ENCODE measurements around the gene MFAP3L.
"Not testable (repeated sequence)": the region's sequence is repeated elsewhere in the genome, so short reads cannot be mapped to it uniquely, and the experiment has no call there.

The MFAP3L gene

GRCh38 chr4:169948271-169948670 is 77.9 kb downstream of the MFAP3L start:
- H3K36me3 ChIP-seq (ENCODE audit: control insufficient read depth, insufficient read depth, low read length) = no peaks in the 10 kb centered on the region
- no peaks in the 10 kb centered on the region for H3K27me3 ChIP-seq (ENCODE audit: control insufficient read depth, insufficient read depth, low read length)
- H3K9me3 ChIP-seq (ENCODE audit: control insufficient read depth, low read length) = no peaks in the 10 kb centered on the region
- peaks cover 10% of the 10 kb centered on the region for H3K4me1 ChIP-seq (ENCODE audit: control insufficient read depth, insufficient read depth, low read length)
- H3K4me3 ChIP-seq (ENCODE audit: low read length) = no peak overlapping the region
- no peak overlapping the region for H3K9ac ChIP-seq (ENCODE audit: low read length)

DNA sequence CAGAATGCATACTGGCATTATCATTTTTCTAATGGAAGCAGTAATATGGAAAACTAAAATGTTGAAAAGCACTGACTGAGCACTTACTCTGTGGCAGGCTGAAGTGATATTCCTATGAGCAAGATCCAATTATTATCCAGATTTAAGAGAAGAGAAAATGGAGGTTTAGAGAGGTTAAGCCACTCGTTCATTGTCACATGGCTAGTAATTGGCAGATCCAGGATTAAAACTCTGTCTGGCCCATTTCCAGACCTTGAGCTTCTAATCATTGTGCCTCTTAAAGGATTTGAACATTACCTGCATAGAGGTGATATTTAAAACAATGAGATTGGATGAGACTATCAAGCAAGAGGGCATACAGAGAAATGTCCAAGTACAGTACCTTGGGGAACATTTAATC is 80.6 kb downstream of the MFAP3L start:
- Histone ChIP-seq H3K9me3 (ENCODE audit: control insufficient read depth, low read length) (no peaks in the 10 kb centered on the region), H3K36me3 (ENCODE audit: control insufficient read depth, insufficient read depth, low read length) (no peaks in the 10 kb centered on the region), H3K4me1 (ENCODE audit: control insufficient read depth, insufficient read depth, low read length) (peaks cover 10% of the 10 kb centered on the region), H3K4me3 (ENCODE audit: low read length) (no peak overlapping the region), H3K9ac (ENCODE audit: low read length) (no peak overlapping the region), H3K27me3 (ENCODE audit: control insufficient read depth, insufficient read depth, low read length) (no peaks in the 10 kb centered on the region)

GRCh38 chr4:169943601-169944000 is 82.6 kb downstream of the MFAP3L start:
- not testable (repeated sequence) for H3K4me3 ChIP-seq (ENCODE audit: low read length); H3K9ac ChIP-seq (ENCODE audit: low read length); H3K27me3 ChIP-seq (ENCODE audit: control insufficient read depth, insufficient read depth, low read length); H3K9me3 ChIP-seq (ENCODE audit: control insufficient read depth, low read length); H3K36me3 ChIP-seq (ENCODE audit: control insufficient read depth, insufficient read depth, low read length)
- H3K4me1 ChIP-seq (ENCODE audit: control insufficient read depth, insufficient read depth, low read length) = peaks cover 10% of the 10 kb centered on the region

- H3K4me1 ChIP-seq (ENCODE audit: control insufficient read depth, insufficient read depth, low read length) = peaks cover 10% of the 10 kb centered on the region
- H3K9me3 ChIP-seq (ENCODE audit: control insufficient read depth, low read length) = no peaks in the 10 kb centered on the region
- no peak overlapping the region for H3K9ac ChIP-seq (ENCODE audit: low read length)
- H3K4me3 ChIP-seq (ENCODE audit: low read length) = no peak overlapping the region
- H3K36me3 ChIP-seq (ENCODE audit: control insufficient read depth, insufficient read depth, low read length) = no peaks in the 10 kb centered on the region
- H3K27me3 ChIP-seq (ENCODE audit: control insufficient read depth, insufficient read depth, low read length) = no peaks in the 10 kb centered on the region
Observed at GRCh38 chr4:169941141-169941540, 85.1 kb downstream of the MFAP3L start.

GRCh38 chr4:169940460-169940859 is 85.7 kb downstream of the MFAP3L start:
- H3K36me3 ChIP-seq (ENCODE audit: control insufficient read depth, insufficient read depth, low read length) = no peaks in the 10 kb centered on the region
- H3K4me1 ChIP-seq (ENCODE audit: control insufficient read depth, insufficient read depth, low read length) = peaks cover 10% of the 10 kb centered on the region
- H3K4me3 ChIP-seq (ENCODE audit: low read length) = no peak overlapping the region
- H3K9me3 ChIP-seq (ENCODE audit: control insufficient read depth, low read length) = no peaks in the 10 kb centered on the region
- no peak overlapping the region for H3K9ac ChIP-seq (ENCODE audit: low read length)
- no peaks in the 10 kb centered on the region for H3K27me3 ChIP-seq (ENCODE audit: control insufficient read depth, insufficient read depth, low read length)
